Testis (tissue), 2 donors: ENCODE results near the gene AMOTL1.

Source experiments
- POLR2A ChIP-seq: fragments of 450-650 bp; IDR thresholded peaks from one replicate; pipeline ENCODE4 v1.6.1; 2017; ENCODE audit warnings: antibody characterized with exemption, mild to moderate bottlenecking, moderate library complexity
- TF ChIP-seq, protein P1 (sequence below), 3 experiments: fragments of 450-650 bp in 2 of 3; fragments of 200-600 bp in 1 of 3; sonication (generic) in 1 of 3; IDR thresholded peaks; one replicate each; pipeline ENCODE4 v1.5.1; 2016 to 2019; ENCODE audit warnings: antibody characterized with exemption in 3 of 3, mild to moderate bottlenecking in 2 of 3, moderate library complexity in 1 of 3

DNA sequence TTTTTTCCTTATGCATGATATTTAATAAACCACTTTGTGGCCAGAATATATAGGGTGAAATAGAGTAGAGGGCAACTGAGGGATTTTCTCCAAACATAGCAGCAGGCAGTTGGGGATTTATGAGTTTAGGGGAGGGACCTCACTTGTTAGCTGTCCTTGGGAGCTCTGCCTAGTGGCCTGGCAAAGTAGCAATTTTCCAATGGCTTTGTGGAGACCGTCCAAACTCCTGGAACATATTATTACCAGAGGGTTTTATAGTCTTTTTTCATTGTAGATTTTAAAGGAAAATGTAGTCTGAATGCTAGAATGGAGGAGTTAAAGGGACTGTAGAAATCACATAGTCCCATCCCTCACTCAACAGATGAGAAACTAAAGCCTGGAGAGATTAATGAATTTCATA lies 32.3 kb downstream of the AMOTL1 start:
- no peak for TF ChIP-seq POLR2A
- TF ChIP-seq, protein P1, sequence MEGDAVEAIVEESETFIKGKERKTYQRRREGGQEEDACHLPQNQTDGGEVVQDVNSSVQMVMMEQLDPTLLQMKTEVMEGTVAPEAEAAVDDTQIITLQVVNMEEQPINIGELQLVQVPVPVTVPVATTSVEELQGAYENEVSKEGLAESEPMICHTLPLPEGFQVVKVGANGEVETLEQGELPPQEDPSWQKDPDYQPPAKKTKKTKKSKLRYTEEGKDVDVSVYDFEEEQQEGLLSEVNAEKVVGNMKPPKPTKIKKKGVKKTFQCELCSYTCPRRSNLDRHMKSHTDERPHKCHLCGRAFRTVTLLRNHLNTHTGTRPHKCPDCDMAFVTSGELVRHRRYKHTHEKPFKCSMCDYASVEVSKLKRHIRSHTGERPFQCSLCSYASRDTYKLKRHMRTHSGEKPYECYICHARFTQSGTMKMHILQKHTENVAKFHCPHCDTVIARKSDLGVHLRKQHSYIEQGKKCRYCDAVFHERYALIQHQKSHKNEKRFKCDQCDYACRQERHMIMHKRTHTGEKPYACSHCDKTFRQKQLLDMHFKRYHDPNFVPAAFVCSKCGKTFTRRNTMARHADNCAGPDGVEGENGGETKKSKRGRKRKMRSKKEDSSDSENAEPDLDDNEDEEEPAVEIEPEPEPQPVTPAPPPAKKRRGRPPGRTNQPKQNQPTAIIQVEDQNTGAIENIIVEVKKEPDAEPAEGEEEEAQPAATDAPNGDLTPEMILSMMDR (IDR thresholded peaks at IDR 0.05) = no peak
